NCI-H460 (cell line): ENCODE results near the gene EXD3. TPM values are rescaled to one million over a fixed set of nuclear protein-coding genes. Genes with fewer than 3 reads are reported as not detected.
"Not testable (repeated sequence)": the region's sequence is repeated elsewhere in the genome, so short reads cannot be mapped to it uniquely, and the experiment has no call there.

Source experiments
- DNase-seq: peaks from one replicate; pipeline ENCODE4 v3.0.0-alpha.2; 2016; ENCODE audit warnings: low read depth; ENCODE audit errors: extremely low read depth
- total RNA-seq: library from RNA; depleted of rRNA; stranded (reverse); fragments of >200 nt; shearing (Covaris generic); gene quantifications from 2 replicates; pipeline ENCODE4 v1.2.3, GENCODE V29; 2014

The EXD3 gene
- total RNA-seq, 1 experiment from 2014 or later, result 8.4 TPM

DNA sequence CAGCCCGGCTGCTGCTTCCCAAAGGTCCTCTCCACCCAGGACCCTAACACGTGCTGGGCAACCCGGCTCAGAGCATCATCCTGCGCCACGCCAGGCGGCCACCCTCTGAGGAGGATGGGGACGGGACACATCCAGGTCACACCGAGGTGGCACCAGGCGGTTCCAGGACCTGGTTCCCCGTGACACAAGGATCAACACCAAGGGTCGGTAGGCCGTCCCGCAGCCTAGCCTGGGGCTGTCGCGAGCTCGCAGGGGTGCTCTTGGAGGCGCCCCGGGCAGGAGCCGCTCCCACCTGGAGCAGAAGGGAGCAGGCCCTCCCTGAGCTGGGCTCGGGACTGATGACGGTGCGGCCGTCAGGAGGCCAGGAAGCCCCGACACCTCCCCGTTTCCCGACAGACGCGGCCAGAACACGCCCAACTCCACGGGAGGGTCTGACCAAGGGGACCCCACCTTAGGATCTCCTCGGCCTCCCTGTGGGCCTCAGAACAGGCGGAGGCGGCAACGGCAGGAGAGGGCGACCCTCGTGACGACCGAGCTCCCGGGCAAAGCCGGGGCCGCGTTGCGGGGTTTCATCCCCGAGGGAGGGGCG is 6.3 kb downstream of the EXD3 start:
- DNase-seq, result no peak

DNA sequence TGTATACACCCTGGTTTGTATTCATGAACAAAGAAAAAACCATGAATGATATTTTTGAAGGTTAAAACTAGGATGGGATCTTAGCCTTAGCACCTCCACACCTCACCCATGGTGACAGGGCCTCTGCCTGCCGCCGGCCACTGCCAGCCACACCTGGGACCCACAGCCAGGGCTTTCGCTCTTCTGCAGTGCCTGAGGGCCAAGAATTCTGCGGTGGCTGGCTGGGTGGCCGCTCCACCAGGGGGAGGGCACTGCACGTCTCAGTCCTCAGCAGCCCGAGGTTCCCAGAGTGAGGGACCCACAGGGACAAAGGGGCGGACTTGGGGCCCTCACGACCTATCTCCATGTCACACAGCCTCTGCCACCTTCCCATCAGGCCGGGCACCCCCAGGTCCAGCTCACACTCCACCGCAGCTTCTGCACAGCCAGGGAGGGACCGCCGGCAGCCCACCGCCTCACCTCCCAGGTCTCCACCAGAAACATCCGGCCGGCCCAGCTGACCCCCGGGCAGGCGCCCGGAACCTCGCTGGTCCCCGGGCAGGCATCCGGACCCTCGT is 6.9 kb downstream of the EXD3 start:
- no peak for DNase-seq

DNA sequence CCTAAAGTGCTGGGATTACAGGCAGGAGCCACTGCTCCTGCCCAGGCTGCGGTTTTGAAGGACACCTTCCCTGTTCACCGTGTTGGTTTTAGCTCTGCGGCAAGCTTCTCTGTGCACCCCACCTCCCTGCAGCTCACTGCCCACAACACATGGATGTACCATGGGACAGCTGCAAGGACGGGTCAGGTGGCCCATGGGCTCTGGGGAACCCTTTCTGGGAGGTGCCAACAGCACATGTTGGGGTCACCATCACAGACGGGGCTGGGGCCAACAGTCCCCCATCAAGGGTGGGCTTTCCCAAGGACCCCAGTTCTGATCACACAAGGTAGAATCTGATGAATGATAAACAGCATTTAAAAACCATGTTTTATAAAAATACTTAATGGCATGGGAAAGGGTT is 7.5 kb downstream of the EXD3 start:
- no peak for DNase-seq

DNA sequence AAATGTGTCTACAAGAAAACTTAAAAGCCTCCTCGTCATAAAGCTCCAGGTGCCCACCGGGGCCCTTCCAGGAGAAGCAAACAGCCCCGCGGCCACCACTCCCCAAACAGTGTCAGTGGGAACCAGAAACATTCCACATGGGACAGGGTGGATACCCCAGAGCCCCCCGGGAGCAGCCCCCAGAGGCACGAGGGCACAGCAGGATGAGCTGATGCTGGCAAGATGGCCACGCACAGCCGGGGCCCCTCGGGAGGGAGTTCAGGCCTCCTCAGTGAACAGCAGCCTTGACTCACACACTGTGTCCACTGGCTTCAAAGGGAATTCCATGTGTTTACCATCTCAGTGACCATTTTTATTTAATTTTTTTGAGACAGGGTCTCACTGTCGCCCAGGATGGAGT is 10.5 kb downstream of the EXD3 start:
- no peak for DNase-seq

GRCh38 chr9:137411645-137412380 is 11.1 kb downstream of the EXD3 start:
- DNase-seq, result peak; percentile 69

GRCh38 chr9:137411260-137411644 is 11.7 kb downstream of the EXD3 start:
- DNase-seq, result no peak

DNA sequence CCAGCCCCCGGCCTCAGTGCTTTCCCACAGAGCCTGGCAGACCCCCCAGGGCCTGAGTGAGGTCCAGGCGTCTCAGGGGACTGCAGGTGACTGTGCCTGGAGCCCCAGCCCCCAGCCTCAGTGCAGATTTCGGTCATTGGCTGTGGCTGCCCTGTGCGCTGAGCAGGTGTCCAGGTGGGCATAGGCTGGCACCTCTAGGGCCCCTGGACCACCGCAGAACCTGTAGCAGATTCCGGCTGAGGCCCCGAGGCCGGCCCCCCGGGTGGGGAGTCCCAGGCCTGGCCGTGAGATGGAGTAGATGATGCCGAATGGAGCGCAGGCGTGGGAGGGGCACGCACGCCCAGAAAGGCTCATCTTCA is 12.1 kb downstream of the EXD3 start:
- no peak for DNase-seq

- not testable (repeated sequence) for DNase-seq
These were observed 12.6 kb downstream of the EXD3 start for GRCh38 chr9:137410236-137410890.

- no peak for DNase-seq
These were observed 13.4 kb downstream of the EXD3 start for GRCh38 chr9:137409515-137409914.

DNA sequence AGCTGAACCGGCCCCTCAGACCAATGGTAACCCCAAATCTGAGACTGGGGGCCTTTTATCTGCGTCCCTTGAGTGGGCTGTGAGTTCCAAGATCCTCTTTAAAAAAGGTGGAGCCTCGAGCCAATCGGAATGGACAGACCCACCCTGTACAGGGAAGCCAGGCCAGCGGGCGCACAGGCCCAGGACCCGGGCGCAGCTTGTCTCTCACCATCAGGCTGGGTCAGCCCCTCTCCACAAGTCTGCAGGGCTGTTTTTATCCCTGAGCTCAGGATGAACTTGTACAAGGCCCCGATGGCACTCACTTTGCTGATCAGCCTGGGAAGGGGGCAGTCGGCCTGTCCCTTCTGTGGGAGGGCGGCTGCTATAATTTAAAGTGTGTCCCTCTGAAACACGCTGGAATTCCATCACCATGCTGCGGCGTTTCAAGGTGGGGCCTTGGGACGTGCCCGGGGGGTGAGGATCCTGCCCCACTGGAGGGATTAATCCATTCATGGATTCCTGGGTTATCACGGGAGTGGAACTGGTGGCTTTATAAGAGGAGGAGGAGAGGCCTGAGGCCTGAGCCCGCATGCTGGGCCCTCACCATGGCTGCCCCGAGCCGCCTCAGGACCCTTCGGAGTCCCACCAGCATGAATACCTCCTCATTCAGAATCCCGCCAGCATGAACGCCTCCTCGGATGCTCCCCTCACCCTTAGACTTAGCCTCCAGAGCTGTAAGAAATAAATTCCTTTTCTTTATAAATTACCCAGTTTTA is 14.1 kb downstream of the EXD3 start:
- DNase-seq, result no peak

GRCh38 chr9:137407590-137408300 is 15.2 kb downstream of the EXD3 start:
- DNase-seq, result no peak

GRCh38 chr9:137406876-137407589 is 15.9 kb downstream of the EXD3 start:
- peak; percentile 48 for DNase-seq

GRCh38 chr9:137406085-137406760 is 16.7 kb downstream of the EXD3 start:
- DNase-seq, result no peak

- no peak for DNase-seq
These were observed 17.3 kb downstream of the EXD3 start for GRCh38 chr9:137405677-137406081.

GRCh38 chr9:137404961-137405567 is 17.9 kb downstream of the EXD3 start:
- no peak for DNase-seq

DNA sequence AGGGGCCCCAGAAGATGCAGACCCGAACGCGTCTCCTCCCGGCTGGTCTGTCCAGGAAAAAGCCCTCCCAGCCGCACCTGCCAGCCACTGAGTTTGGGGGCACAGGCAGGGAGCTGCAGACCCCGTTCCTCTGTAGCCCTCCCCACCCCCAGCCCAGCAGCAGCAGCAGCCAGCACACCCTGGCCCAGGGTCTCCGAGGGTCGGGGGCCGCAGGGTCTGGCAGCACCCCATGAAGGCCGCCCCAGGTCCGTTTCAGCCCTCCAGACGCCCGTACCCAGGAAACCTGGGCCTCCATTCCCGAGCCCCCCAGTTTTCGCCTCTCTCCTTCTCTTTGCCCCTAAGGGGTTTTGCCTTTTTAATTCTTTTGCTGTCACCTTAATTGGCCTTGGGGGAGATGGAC is 19.7 kb downstream of the EXD3 start:
- no peak for DNase-seq

DNA sequence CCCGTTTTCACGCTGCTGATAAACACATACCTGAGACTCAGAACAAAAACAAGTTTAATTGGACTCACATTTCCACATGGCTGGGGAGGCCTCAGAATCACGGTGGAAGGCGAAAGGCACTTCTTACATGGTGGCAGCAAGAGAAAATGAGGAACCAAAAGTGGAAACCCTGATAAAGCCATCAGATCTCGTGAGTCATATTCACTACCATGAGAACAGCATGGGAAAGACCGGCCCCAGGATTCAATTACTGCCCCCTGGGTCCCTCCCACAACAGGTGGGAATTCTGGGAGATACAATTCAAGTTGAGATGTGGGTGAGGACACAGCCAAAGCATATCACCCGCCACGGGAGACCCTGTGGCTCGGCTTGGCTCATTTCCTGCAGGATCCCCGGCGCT is 20.2 kb downstream of the EXD3 start:
- no peak for DNase-seq

GRCh38 chr9:137398561-137399468 is 24.1 kb downstream of the EXD3 start:
- DNase-seq, result no peak
